Immature natural killer cell (primary cell): Measurements from ENCODE around the gene PDCD6IP. TPM values are rescaled to one million over a fixed set of nuclear protein-coding genes. Genes with fewer than 3 reads are reported as not detected.

Experiments
- DNase-seq, 3 donors: peaks; one replicate each; pipeline ENCODE4 v3.0.0; 2022; ENCODE audit warnings: mixed read lengths in 1 of 3
- H3K27ac Mint-ChIP-seq, 6 donors: one replicate each; pipeline ENCODE4 v1.8.0; 2020; ENCODE audit warnings: mixed read lengths in 6 of 6, mild to moderate bottlenecking in 5 of 6, inconsistent platforms in 4 of 6, moderate library complexity in 3 of 6
- H3K27me3 Mint-ChIP-seq, 3 donors: one replicate each; pipeline ENCODE4 v1.8.0; 2020 to 2021; ENCODE audit warnings: low read depth in 3 of 3, mild to moderate bottlenecking in 3 of 3, mixed read lengths in 3 of 3, moderate library complexity in 3 of 3, inconsistent platforms in 1 of 3
- H3K36me3 Mint-ChIP-seq, 3 donors: one replicate each; pipeline ENCODE4 v1.8.0; 2020; ENCODE audit warnings: mixed read lengths in 3 of 3, inconsistent platforms in 2 of 3, mild to moderate bottlenecking in 2 of 3
- H3K4me1 Mint-ChIP-seq, 2 donors: one replicate each; pipeline ENCODE4 v1.8.0; 2020; ENCODE audit warnings: inconsistent platforms in 2 of 2, mild to moderate bottlenecking in 2 of 2, mixed read lengths in 2 of 2, moderate library complexity in 1 of 2
- H3K4me3 Mint-ChIP-seq, 5 donors: one replicate each; pipeline ENCODE4 v1.8.0; 2020; ENCODE audit warnings: mild to moderate bottlenecking in 5 of 5, mixed read lengths in 5 of 5, inconsistent platforms in 3 of 5, moderate library complexity in 3 of 5
- H3K9me3 Mint-ChIP-seq, 6 donors: one replicate each; pipeline ENCODE4 v1.8.0; 2020; ENCODE audit warnings: mild to moderate bottlenecking in 6 of 6, mixed read lengths in 6 of 6, inconsistent platforms in 4 of 6, moderate library complexity in 3 of 6
- polyA plus RNA-seq, 3 donors: library from polyadenylated mRNA; unstranded; fragments of 300-500 nt; fragmentation: Illumina TruSeq; gene quantifications; one replicate each; pipeline ENCODE4 v1.2.3, GENCODE V29; 2021

PDCD6IP gene
- polyA plus RNA-seq, 3 donors from 2014 or later, result 52.8 to 99.8 (median 67.0) TPM

- Mint-ChIP-seq H3K4me3 (no peak overlapping the region), H3K36me3 (peaks cover 0 to 7% (median 0%) of the 10 kb centered on the region in 3 donors), H3K9me3 (no peaks in the 10 kb centered on the region), H3K4me1 (no peaks in the 10 kb centered on the region), H3K27ac (peak overlapping the region in 1 of 6 donors; percentile 52), H3K27me3 (peaks cover 0 to 3% (median 0%) of the 10 kb centered on the region in 3 donors)
- DNase-seq, result no peak
Measured at GRCh38 chr3:33875680-33876079, 77.2 kb downstream of the PDCD6IP start.

- no peak for DNase-seq
- Mint-ChIP-seq H3K27me3 (peaks cover 0 to 3% (median 2%) of the 10 kb centered on the region in 3 donors), H3K36me3 (peaks cover 0 to 7% (median 0%) of the 10 kb centered on the region in 3 donors), H3K9me3 (no peaks in the 10 kb centered on the region), H3K27ac (no peak overlapping the region), H3K4me3 (no peak overlapping the region), H3K4me1 (no peaks in the 10 kb centered on the region)
Measured at GRCh38 chr3:33877187-33877586, 78.8 kb downstream of the PDCD6IP start.

- H3K36me3 Mint-ChIP-seq, result peaks cover 0 to 4% (median 0%) of the 10 kb centered on the region in 3 donors
- no peak overlapping the region for H3K4me3 Mint-ChIP-seq
- no peak for DNase-seq
- peaks cover 4 to 9% of the 10 kb centered on the region in 2 donors for H3K4me1 Mint-ChIP-seq
- peaks cover 0 to 11% (median 3%) of the 10 kb centered on the region in 3 donors for H3K27me3 Mint-ChIP-seq
- no peaks in the 10 kb centered on the region for H3K9me3 Mint-ChIP-seq
- no peak overlapping the region for H3K27ac Mint-ChIP-seq
Measured at GRCh38 chr3:33879540-33879939, 81.1 kb downstream of the PDCD6IP start.

- peaks cover 1 to 15% (median 4%) of the 10 kb centered on the region in 3 donors for H3K27me3 Mint-ChIP-seq
- H3K4me1 Mint-ChIP-seq, result peaks cover 4 to 9% of the 10 kb centered on the region in 2 donors
- H3K36me3 Mint-ChIP-seq, result no peaks in the 10 kb centered on the region
- H3K27ac Mint-ChIP-seq, result peak overlapping the region in 1 of 6 donors; percentile 17
- no peak for DNase-seq
- H3K9me3 Mint-ChIP-seq, result no peaks in the 10 kb centered on the region
- no peak overlapping the region for H3K4me3 Mint-ChIP-seq
Measured at GRCh38 chr3:33881156-33882064, 83.0 kb downstream of the PDCD6IP start.

- Mint-ChIP-seq H3K9me3 (no peaks in the 10 kb centered on the region), H3K36me3 (no peaks in the 10 kb centered on the region), H3K27ac (no peak overlapping the region), H3K4me1 (peaks cover 4 to 9% of the 10 kb centered on the region in 2 donors), H3K27me3 (peaks cover 1 to 15% (median 4%) of the 10 kb centered on the region in 3 donors), H3K4me3 (no peak overlapping the region)
- no peak for DNase-seq
Measured at GRCh38 chr3:33882296-33882695, 83.9 kb downstream of the PDCD6IP start.

- H3K9me3 Mint-ChIP-seq, result no peaks in the 10 kb centered on the region
- peaks cover 4 to 9% of the 10 kb centered on the region in 2 donors for H3K4me1 Mint-ChIP-seq
- H3K27me3 Mint-ChIP-seq, result peaks cover 3 to 15% (median 7%) of the 10 kb centered on the region in 3 donors
- H3K27ac Mint-ChIP-seq, result peak overlapping the region in 2 of 6 donors; percentile 51 to 70
- H3K36me3 Mint-ChIP-seq, result no peaks in the 10 kb centered on the region
- peak; percentile 26 to 46 (median 37) for DNase-seq
- H3K4me3 Mint-ChIP-seq, result peak overlapping the region in 4 of 5 donors; percentile 42 to 61 (median 47)
Measured at GRCh38 chr3:33883538-33883950, 85.1 kb downstream of the PDCD6IP start.

GRCh38 chr3:33883951-33884561 lies 85.6 kb downstream of the PDCD6IP start:
- Mint-ChIP-seq H3K27ac (no peak overlapping the region), H3K4me3 (peak overlapping the region in 1 of 5 donors; percentile 51), H3K27me3 (peaks cover 3 to 15% (median 7%) of the 10 kb centered on the region in 3 donors), H3K9me3 (no peaks in the 10 kb centered on the region), H3K36me3 (no peaks in the 10 kb centered on the region), H3K4me1 (peaks cover 4 to 9% of the 10 kb centered on the region in 2 donors)
- peak in 1 of 3 donors; percentile 5 for DNase-seq

- Mint-ChIP-seq H3K4me3 (no peak overlapping the region), H3K36me3 (no peaks in the 10 kb centered on the region), H3K9me3 (no peaks in the 10 kb centered on the region), H3K27ac (peak overlapping the region in 1 of 6 donors; percentile 28), H3K27me3 (peaks cover 3 to 15% (median 7%) of the 10 kb centered on the region in 3 donors), H3K4me1 (peaks cover 4 to 9% of the 10 kb centered on the region in 2 donors)
- no peak for DNase-seq
Measured at GRCh38 chr3:33884701-33885100, 86.3 kb downstream of the PDCD6IP start.

GRCh38 chr3:33885496-33885895 lies 87.1 kb downstream of the PDCD6IP start:
- H3K4me1 Mint-ChIP-seq, result peaks cover 4 to 9% of the 10 kb centered on the region in 2 donors
- peak overlapping the region in 2 of 6 donors; percentile 24 to 28 for H3K27ac Mint-ChIP-seq
- H3K36me3 Mint-ChIP-seq, result no peaks in the 10 kb centered on the region
- no peaks in the 10 kb centered on the region for H3K9me3 Mint-ChIP-seq
- no peak overlapping the region for H3K4me3 Mint-ChIP-seq
- DNase-seq, result peak in 1 of 3 donors; percentile 2
- peaks cover 3 to 15% (median 7%) of the 10 kb centered on the region in 3 donors for H3K27me3 Mint-ChIP-seq

- H3K4me1 Mint-ChIP-seq, result peaks cover 4 to 9% of the 10 kb centered on the region in 2 donors
- no peak for DNase-seq
- H3K4me3 Mint-ChIP-seq, result no peak overlapping the region
- peaks cover 3 to 15% (median 7%) of the 10 kb centered on the region in 3 donors for H3K27me3 Mint-ChIP-seq
- H3K9me3 Mint-ChIP-seq, result no peaks in the 10 kb centered on the region
- H3K36me3 Mint-ChIP-seq, result no peaks in the 10 kb centered on the region
- H3K27ac Mint-ChIP-seq, result peak overlapping the region in 1 of 6 donors; percentile 28
Measured at GRCh38 chr3:33886015-33886414, 87.6 kb downstream of the PDCD6IP start.

GRCh38 chr3:33887478-33887877 lies 89.0 kb downstream of the PDCD6IP start:
- H3K27me3 Mint-ChIP-seq, result peaks cover 4 to 13% (median 8%) of the 10 kb centered on the region in 3 donors
- no peak overlapping the region for H3K4me3 Mint-ChIP-seq
- H3K27ac Mint-ChIP-seq, result no peak overlapping the region
- no peaks in the 10 kb centered on the region for H3K36me3 Mint-ChIP-seq
- H3K9me3 Mint-ChIP-seq, result no peaks in the 10 kb centered on the region
- peaks cover 4 to 9% of the 10 kb centered on the region in 2 donors for H3K4me1 Mint-ChIP-seq
- DNase-seq, result no peak

GRCh38 chr3:33889394-33890039 lies 91.1 kb downstream of the PDCD6IP start:
- DNase-seq, result no peak
- H3K27ac Mint-ChIP-seq, result no peak overlapping the region
- no peaks in the 10 kb centered on the region for H3K4me1 Mint-ChIP-seq
- no peaks in the 10 kb centered on the region for H3K36me3 Mint-ChIP-seq
- H3K4me3 Mint-ChIP-seq, result no peak overlapping the region
- H3K27me3 Mint-ChIP-seq, result peaks cover 4 to 8% (median 4%) of the 10 kb centered on the region in 3 donors
- H3K9me3 Mint-ChIP-seq, result no peaks in the 10 kb centered on the region

GRCh38 chr3:33892655-33893054 lies 94.2 kb downstream of the PDCD6IP start:
- Mint-ChIP-seq H3K27ac (no peak overlapping the region), H3K4me1 (no peaks in the 10 kb centered on the region), H3K4me3 (no peak overlapping the region), H3K36me3 (no peaks in the 10 kb centered on the region), H3K27me3 (peaks cover 2 to 4% (median 3%) of the 10 kb centered on the region in 3 donors), H3K9me3 (no peaks in the 10 kb centered on the region)
- no peak for DNase-seq
